PFSK-1 (cell line): Measurements from ENCODE around the gene BPGM.

Experiments
- FOXP2 ChIP-seq: optimal IDR thresholded peaks from 2 replicates; pipeline ENCODE3; 2011; ENCODE audit warnings: borderline replicate concordance, control low read depth, inconsistent platforms; ENCODE audit not compliant: insufficient read depth; ENCODE audit errors: extremely low read length, extremely low read depth
- POLR2AphosphoS5 ChIP-seq: IDR thresholded peaks from 2 replicates; pipeline ENCODE4 v1.6.1; 2012; ENCODE audit warnings: low read depth, mild to moderate bottlenecking, control low read depth, low read length, moderate library complexity
- SIN3A ChIP-seq: IDR thresholded peaks from 2 replicates; pipeline ENCODE4 v1.6.1; 2012; ENCODE audit warnings: mild to moderate bottlenecking, low read length, moderate library complexity, borderline replicate concordance; ENCODE audit not compliant: insufficient read depth
- TAF1 ChIP-seq: IDR thresholded peaks from 2 replicates; pipeline ENCODE4 v1.6.1; 2012; ENCODE audit warnings: low read length, control low read depth, borderline replicate concordance; ENCODE audit not compliant: insufficient read depth
- TF ChIP-seq, protein P1 (sequence below), 2 experiments: IDR thresholded peaks; 2 replicates each; pipeline versions ENCODE4 v1.6.1 to v1.8.0; 2011 to 2012; ENCODE audit warnings: low read depth in 2 of 2, low read length in 2 of 2, control low read depth in 1 of 2, inconsistent platforms in 1 of 2, mild to moderate bottlenecking in 1 of 2, moderate library complexity in 1 of 2; ENCODE audit not compliant: insufficient read depth in 1 of 2

Gene BPGM

DNA sequence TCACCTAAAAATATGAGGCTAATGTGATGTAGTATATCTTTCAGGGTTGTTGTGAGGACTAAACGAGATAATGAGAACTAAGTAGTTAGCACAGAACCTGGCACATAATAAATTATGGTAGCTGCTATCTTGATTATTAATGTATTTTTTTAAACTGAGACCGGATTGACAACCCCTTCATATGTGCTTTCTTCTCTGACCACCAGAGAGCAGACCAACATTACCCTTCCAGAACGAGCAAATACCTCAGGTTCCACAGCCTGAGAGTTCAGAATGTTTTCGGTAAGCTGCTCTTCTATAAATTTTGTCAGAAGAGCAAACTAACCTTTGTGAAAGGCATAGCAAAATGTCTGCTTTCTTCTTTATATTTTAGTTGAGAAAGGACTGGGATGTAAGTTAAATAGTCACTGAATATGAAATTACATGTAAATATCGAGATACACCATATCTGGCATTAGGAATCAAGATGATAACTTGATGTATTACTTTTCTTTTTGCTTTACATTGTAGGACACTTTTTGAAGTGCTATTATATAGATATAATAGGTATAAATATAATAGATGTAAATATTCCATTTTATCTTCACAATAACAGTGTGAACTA, 13.6 kb upstream of the BPGM start:
- TF ChIP-seq SIN3A = no peak
- no peak for TF ChIP-seq FOXP2

DNA sequence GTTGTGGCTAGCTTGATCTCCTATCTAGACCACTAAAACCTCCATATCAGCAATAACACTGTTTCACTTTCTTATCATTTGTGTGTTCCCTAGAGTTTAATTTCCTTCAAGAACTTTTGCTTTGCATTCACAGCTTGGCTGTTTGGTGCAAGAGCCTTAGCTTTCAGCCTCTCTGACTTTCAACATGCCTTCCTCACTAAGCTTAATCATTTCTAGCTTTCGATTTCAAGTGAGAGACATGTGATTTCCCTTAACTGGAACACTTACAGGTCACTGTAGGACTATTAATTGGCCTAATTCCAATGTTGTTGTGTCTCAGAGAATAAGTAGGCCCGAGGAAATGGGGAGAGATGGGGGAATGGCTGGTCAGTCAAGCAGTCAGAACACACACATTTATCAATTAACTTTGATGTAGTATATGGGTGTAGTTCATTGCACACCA, 10.6 kb upstream of the BPGM start:
- no peak for TF ChIP-seq SIN3A
- no peak for TF ChIP-seq POLR2AphosphoS5
- no peak for TF ChIP-seq TAF1
- TF ChIP-seq, protein P1, sequence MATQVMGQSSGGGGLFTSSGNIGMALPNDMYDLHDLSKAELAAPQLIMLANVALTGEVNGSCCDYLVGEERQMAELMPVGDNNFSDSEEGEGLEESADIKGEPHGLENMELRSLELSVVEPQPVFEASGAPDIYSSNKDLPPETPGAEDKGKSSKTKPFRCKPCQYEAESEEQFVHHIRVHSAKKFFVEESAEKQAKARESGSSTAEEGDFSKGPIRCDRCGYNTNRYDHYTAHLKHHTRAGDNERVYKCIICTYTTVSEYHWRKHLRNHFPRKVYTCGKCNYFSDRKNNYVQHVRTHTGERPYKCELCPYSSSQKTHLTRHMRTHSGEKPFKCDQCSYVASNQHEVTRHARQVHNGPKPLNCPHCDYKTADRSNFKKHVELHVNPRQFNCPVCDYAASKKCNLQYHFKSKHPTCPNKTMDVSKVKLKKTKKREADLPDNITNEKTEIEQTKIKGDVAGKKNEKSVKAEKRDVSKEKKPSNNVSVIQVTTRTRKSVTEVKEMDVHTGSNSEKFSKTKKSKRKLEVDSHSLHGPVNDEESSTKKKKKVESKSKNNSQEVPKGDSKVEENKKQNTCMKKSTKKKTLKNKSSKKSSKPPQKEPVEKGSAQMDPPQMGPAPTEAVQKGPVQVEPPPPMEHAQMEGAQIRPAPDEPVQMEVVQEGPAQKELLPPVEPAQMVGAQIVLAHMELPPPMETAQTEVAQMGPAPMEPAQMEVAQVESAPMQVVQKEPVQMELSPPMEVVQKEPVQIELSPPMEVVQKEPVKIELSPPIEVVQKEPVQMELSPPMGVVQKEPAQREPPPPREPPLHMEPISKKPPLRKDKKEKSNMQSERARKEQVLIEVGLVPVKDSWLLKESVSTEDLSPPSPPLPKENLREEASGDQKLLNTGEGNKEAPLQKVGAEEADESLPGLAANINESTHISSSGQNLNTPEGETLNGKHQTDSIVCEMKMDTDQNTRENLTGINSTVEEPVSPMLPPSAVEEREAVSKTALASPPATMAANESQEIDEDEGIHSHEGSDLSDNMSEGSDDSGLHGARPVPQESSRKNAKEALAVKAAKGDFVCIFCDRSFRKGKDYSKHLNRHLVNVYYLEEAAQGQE (IDR thresholded peaks at IDR 0.05; ENCODE audit: insufficient read depth in 1 of 2, low read depth in 2 of 2, low read length in 2 of 2) = no peak
- no peak for TF ChIP-seq FOXP2

DNA sequence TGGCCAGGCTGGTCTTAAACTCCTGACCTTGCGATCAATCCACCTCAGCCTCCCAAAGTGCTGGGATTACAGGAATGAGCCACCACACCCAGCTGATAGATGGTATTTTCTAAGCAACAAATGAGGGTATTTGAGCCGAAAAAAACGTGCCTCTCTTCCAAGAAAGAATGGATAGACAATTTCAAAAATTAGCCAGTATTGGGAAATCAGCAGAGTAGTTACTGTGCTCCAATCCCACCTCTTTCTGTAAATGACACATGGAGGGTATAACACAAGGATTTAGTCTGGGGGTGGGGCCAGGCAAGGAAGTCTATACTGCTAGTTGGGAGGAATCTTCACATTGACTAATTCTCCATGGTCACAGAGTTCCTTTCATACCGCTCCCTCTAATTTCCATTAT, 9.2 kb upstream of the BPGM start:
- TF ChIP-seq TAF1 (no peak), POLR2AphosphoS5 (no peak), FOXP2 (no peak), SIN3A (no peak)
- TF ChIP-seq, protein P1 (IDR thresholded peaks at IDR 0.05; ENCODE audit: insufficient read depth in 1 of 2, low read depth in 2 of 2, low read length in 2 of 2) = no peak

DNA sequence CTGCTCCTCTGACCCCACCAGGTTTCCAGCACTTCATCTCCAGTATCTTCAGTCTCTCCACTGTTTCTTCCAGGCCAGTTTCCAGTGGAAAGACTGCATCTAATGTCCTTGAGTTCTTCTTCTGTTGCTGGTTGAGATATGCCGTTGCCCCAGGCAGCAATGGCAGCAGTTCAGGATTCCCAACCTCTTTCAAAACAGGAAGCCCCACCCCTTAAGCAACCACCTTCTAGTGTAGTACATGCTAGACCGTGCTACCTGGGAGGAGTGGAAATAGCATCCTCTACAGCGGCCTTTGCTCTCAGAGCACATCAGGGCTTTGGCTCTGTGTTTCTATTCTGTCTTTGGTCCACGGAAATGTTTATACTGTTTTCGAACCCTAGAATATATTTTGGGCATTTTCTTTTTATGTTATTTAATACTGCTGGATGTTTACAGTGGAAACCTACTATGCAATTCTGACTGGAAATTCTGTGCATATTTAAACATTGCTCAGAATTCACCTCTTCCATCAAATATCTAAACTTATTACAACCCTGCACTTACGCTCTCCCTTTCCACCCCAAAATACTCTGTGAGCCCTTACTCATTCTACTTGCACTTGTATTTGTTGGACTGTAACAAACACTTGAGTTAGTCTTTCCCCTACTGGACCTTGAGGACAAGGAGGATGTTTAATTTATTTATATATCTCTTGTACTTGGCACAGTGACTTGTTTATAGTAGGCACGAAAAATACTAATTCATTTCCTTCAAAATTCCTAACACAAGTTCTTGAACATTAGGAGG, 8.5 kb upstream of the BPGM start:
- TF ChIP-seq, protein P1 (IDR thresholded peaks at IDR 0.05; ENCODE audit: insufficient read depth in 1 of 2, low read depth in 2 of 2, low read length in 2 of 2) = no peak
- no peak for TF ChIP-seq TAF1
- TF ChIP-seq POLR2AphosphoS5 = no peak
- TF ChIP-seq FOXP2 = no peak
- TF ChIP-seq SIN3A = no peak

DNA sequence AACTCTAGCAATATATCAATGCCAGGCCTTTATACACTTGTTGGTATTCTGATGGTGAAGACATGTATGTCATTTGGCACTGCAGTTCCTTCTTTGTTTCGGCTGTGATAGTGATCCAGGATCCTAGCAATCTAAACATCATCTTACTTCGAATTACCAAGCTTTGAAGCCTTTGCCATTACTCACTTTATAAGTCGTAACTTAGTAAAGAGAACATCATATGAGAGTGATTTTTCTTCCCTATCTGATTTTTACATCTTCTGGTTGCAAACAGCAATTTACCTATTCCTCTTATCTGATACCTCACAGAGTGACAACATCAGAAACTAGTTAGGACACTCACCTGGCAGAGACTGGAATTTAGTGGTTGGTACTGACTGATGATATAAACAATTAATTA, 7.6 kb upstream of the BPGM start:
- TF ChIP-seq SIN3A (no peak), FOXP2 (no peak), TAF1 (no peak), POLR2AphosphoS5 (no peak)
- TF ChIP-seq, protein P1 (IDR thresholded peaks at IDR 0.05; ENCODE audit: insufficient read depth in 1 of 2, low read depth in 2 of 2, low read length in 2 of 2) = no peak
